ENCODE data around the gene TNKS1BP1. TPM values are rescaled to one million over a fixed set of nuclear protein-coding genes. Genes with fewer than 3 reads are reported as not detected.

The TNKS1BP1 gene
- total RNA-seq, 1 experiment from 2014 or later, result 94.6 TPM

- H3K27ac ChIP-seq (ENCODE audit: low read length), result peak overlapping the region; percentile 86
- peak overlapping the region; percentile 71 to 77 for H3K4me3 ChIP-seq (ENCODE audit: low read depth in 2 of 2, low read length in 2 of 2)
- no peaks in the 10 kb centered on the region for H3K27me3 ChIP-seq (ENCODE audit: control insufficient read depth, insufficient read depth, low read length)
- intact Hi-C loops (cut with micrococcal nuclease; ENCODE audit: unreplicated experiment) (no loop called here), in situ Hi-C loops (cut with HindIII; ENCODE audit: low pct_unique_long_range_greater_than_20kb, low sequenced_read_pairs) (no loop called here)
- DNase-seq (ENCODE audit: low read depth, low spot score), result no peak
- no peaks in the 10 kb centered on the region for H3K9me3 ChIP-seq (ENCODE audit: control insufficient read depth, insufficient read depth, low read depth, low read length)
- CTCF ChIA-PET, result no interaction called here
- peaks cover 39% of the 10 kb centered on the region for H3K4me1 ChIP-seq (ENCODE audit: control insufficient read depth, insufficient read depth, low read length)
- no TSS peak for BruUV-seq (replicated peaks)
- peaks cover 11% of the 10 kb centered on the region; the same call in 1 of the 2 replicates for H3K36me3 ChIP-seq (ENCODE audit: control insufficient read depth, insufficient read depth, low read length)
- ATAC-seq, result peak; percentile 23; the same call in 1 of the 2 replicates
- POLR2A ChIA-PET, result no interaction called here
- TF ChIP-seq SIN3A (IDR thresholded peaks at IDR 0.05; ENCODE audit: borderline replicate concordance, insufficient read depth, low read depth, low read length), result no peak
- no peak for TF ChIP-seq REST (IDR thresholded peaks at IDR 0.05; ENCODE audit: insufficient read depth in 1 of 2, low read depth in 2 of 2, low read length in 1 of 2)
- TF ChIP-seq CTCF (IDR thresholded peaks at IDR 0.05), result no peak
- TF ChIP-seq POLR2AphosphoS5 (IDR thresholded peaks at IDR 0.05; ENCODE audit: low read depth, low read length), result no peak
- TF ChIP-seq TCF7L2 (IDR thresholded peaks at IDR 0.05; ENCODE audit: low read depth, low read length), result no peak
These were observed 432 bp downstream of the TNKS1BP1 start for GRCh38 chr11:57324154-57324885.

- no peaks in the 10 kb centered on the region for H3K27me3 ChIP-seq (ENCODE audit: control insufficient read depth, insufficient read depth, low read length)
- intact Hi-C loops (cut with micrococcal nuclease; ENCODE audit: unreplicated experiment) (no loop called here), in situ Hi-C loops (cut with HindIII; ENCODE audit: low pct_unique_long_range_greater_than_20kb, low sequenced_read_pairs) (no loop called here)
- H3K36me3 ChIP-seq (ENCODE audit: control insufficient read depth, insufficient read depth, low read length), result peaks cover 11% of the 10 kb centered on the region; the same call in 1 of the 2 replicates
- peak overlapping the region; percentile 71 to 77 for H3K4me3 ChIP-seq (ENCODE audit: low read depth in 2 of 2, low read length in 2 of 2)
- H3K9me3 ChIP-seq (ENCODE audit: control insufficient read depth, insufficient read depth, low read depth, low read length), result no peaks in the 10 kb centered on the region
- peak overlapping the region; percentile 86 for H3K27ac ChIP-seq (ENCODE audit: low read length)
- ChIA-PET POLR2A (no interaction called here), CTCF (no interaction called here)
- ATAC-seq, result no peak
- DNase-seq (ENCODE audit: low read depth, low spot score), result no peak
- TF ChIP-seq SIN3A (IDR thresholded peaks at IDR 0.05; ENCODE audit: borderline replicate concordance, insufficient read depth, low read depth, low read length) (no peak), POLR2AphosphoS5 (IDR thresholded peaks at IDR 0.05; ENCODE audit: low read depth, low read length) (no peak), REST (IDR thresholded peaks at IDR 0.05; ENCODE audit: insufficient read depth in 1 of 2, low read depth in 2 of 2, low read length in 1 of 2) (no peak), TCF7L2 (IDR thresholded peaks at IDR 0.05; ENCODE audit: low read depth, low read length) (no peak), CTCF (IDR thresholded peaks at IDR 0.05) (no peak)
- H3K4me1 ChIP-seq (ENCODE audit: control insufficient read depth, insufficient read depth, low read length), result peaks cover 39% of the 10 kb centered on the region
- no TSS peak for BruUV-seq (replicated peaks)
These were observed 948 bp downstream of the TNKS1BP1 start for GRCh38 chr11:57323855-57324153.
